ENCODE data around the gene NPFFR1.

GRCh38 chr10:70266056-70266455 lies 17.7 kb downstream of the NPFFR1 start:
- TF ChIP-seq CTCF (IDR thresholded peaks at IDR 0.05) (no peak), POLR2A (IDR thresholded peaks at IDR 0.05) (no peak)
